GM23338 (cell line): ENCODE measurements around the gene LIMCH1. TPM values are rescaled to one million over a fixed set of nuclear protein-coding genes. Genes with fewer than 3 reads are reported as not detected.

Experiments
- ATAC-seq: fragments of 200-7000 bp; cut with Tn5 transposase; 3 replicates; pipeline ENCODE4 v1.9.1; 2020
- DNase-seq: peaks from one replicate; pipeline ENCODE4 v3.0.0-alpha.2; 2015; ENCODE audit warnings: low spot score
- H2AFZ ChIP-seq: fragments of 200-600 bp; sonication (generic); 2 replicates; pipeline ENCODE4 v1.8.0; 2016; ENCODE audit warnings: antibody characterized with exemption, mild to moderate bottlenecking, moderate library complexity
- H3F3A ChIP-seq: fragments of 200-600 bp; sonication (generic); replicated peaks from 2 replicates; pipeline ENCODE4 v1.8.0; 2017; ENCODE audit warnings: antibody characterized with exemption, mixed run types, low read depth
- H3K27ac ChIP-seq: fragments of 200-600 bp; sonication (generic); 2 replicates; pipeline ENCODE4 v1.6.1; 2016; ENCODE audit warnings: low read depth
- H3K27me3 ChIP-seq: fragments of 200-600 bp; sonication (generic); 2 replicates; pipeline ENCODE4 v1.8.0; 2016; ENCODE audit warnings: mild to moderate bottlenecking, mixed run types, moderate library complexity; ENCODE audit not compliant: insufficient read depth
- H3K36me3 ChIP-seq: fragments of 200-600 bp; sonication (generic); 2 replicates; pipeline ENCODE4 v1.8.0; 2016; ENCODE audit warnings: mild to moderate bottlenecking; ENCODE audit not compliant: insufficient read depth
- H3K4me1 ChIP-seq: fragments of 200-600 bp; sonication (generic); 2 replicates; pipeline ENCODE4 v1.8.0; 2016; ENCODE audit warnings: mild to moderate bottlenecking, moderate library complexity; ENCODE audit not compliant: insufficient read depth
- H3K4me2 ChIP-seq: fragments of 200-600 bp; sonication (generic); 2 replicates; pipeline ENCODE4 v1.7.1; 2017; ENCODE audit warnings: mixed run types
- H3K4me3 ChIP-seq: fragments of 200-600 bp; sonication (generic); 2 replicates; pipeline ENCODE4 v1.6.1; 2016; ENCODE audit warnings: mixed run types
- H3K79me2 ChIP-seq: fragments of 200-600 bp; sonication (generic); replicated peaks from 2 replicates; pipeline ENCODE4 v1.8.0; 2017; ENCODE audit warnings: mild to moderate bottlenecking; ENCODE audit not compliant: insufficient read depth
- H3K9me2 ChIP-seq: fragments of 200-600 bp; sonication (generic); 2 replicates; pipeline ENCODE4 v1.8.0; 2017; ENCODE audit not compliant: insufficient read depth
- H4K20me1 ChIP-seq: fragments of 200-600 bp; sonication (generic); replicated peaks from 2 replicates; pipeline ENCODE4 v1.8.0; 2017; ENCODE audit warnings: mild to moderate bottlenecking; ENCODE audit not compliant: insufficient read depth
- H3K27ac Mint-ChIP-seq: 2 replicates; pipeline ENCODE4 v1.8.0; 2020; ENCODE audit warnings: inconsistent platforms, mild to moderate bottlenecking, moderate library complexity, mixed read lengths
- H3K27me3 Mint-ChIP-seq: 3 replicates; pipeline ENCODE4 v1.8.0; 2022; ENCODE audit warnings: low read depth, mild to moderate bottlenecking, moderate library complexity, mixed read lengths, inconsistent platforms; ENCODE audit not compliant: insufficient read depth, poor library complexity
- H3K36me3 Mint-ChIP-seq: 3 replicates; pipeline ENCODE4 v1.8.0; 2021; ENCODE audit warnings: low read depth, mild to moderate bottlenecking, inconsistent platforms, moderate library complexity, mixed read lengths
- H3K4me1 Mint-ChIP-seq: 3 replicates; pipeline ENCODE4 v1.8.0; 2020; ENCODE audit warnings: mild to moderate bottlenecking, inconsistent platforms, mixed read lengths
- H3K4me3 Mint-ChIP-seq: 3 replicates; pipeline ENCODE4 v1.8.0; 2021; ENCODE audit warnings: moderate library complexity, mild to moderate bottlenecking, inconsistent platforms, mixed read lengths
- H3K9me3 Mint-ChIP-seq: 3 replicates; pipeline ENCODE4 v1.8.0; 2020; ENCODE audit warnings: moderate library complexity, mild to moderate bottlenecking, inconsistent platforms, mixed read lengths
- CTCF ChIP-seq, 2 experiments: fragments of 200-600 bp in 1 of 2; sonication (generic) in 1 of 2; conservative IDR thresholded peaks; 2 replicates each; pipeline versions ENCODE4 v1.5.1 to v1.6.1; 2016 to 2017; ENCODE audit warnings: antibody characterized with exemption in 2 of 2, low read depth in 2 of 2, mild to moderate bottlenecking in 2 of 2, moderate library complexity in 1 of 2
- ETS1 ChIP-seq: IDR thresholded peaks from 2 replicates; pipeline ENCODE4 v1.6.1; 2016; ENCODE audit warnings: antibody characterized with exemption
- NANOG ChIP-seq: IDR thresholded peaks from 2 replicates; pipeline ENCODE4 v1.6.1; 2016; ENCODE audit warnings: antibody characterized with exemption, borderline replicate concordance
- REST ChIP-seq: IDR thresholded peaks from one replicate; pipeline ENCODE4 v1.6.1; 2018; ENCODE audit warnings: antibody characterized with exemption; ENCODE audit not compliant: unreplicated experiment
- ZNF331 ChIP-seq: fragments of 250-450 bp; sonication (Bioruptor Pico); IDR thresholded peaks from 2 replicates; pipeline ENCODE4 v1.5.0; 2020; ENCODE audit warnings: low read depth, mild to moderate bottlenecking, moderate library complexity
- ZNF462 ChIP-seq: fragments of 250-450 bp; sonication (Bioruptor Pico); IDR thresholded peaks from 2 replicates; pipeline ENCODE4 v1.5.0; 2020; ENCODE audit warnings: mild to moderate bottlenecking, moderate library complexity
- polyA plus RNA-seq: library from polyadenylated mRNA; unstranded; fragments of >200 nt; fragmentation: Nextera tagmentation; extraction: Ambion mirVana; gene quantifications from 2 replicates; pipeline ENCODE4 v1.2.1, GENCODE V29; 2016
- total RNA-seq: library from RNA; depleted of rRNA; stranded (reverse); fragments of >200 nt; shearing (Covaris generic); gene quantifications from 2 replicates; pipeline ENCODE4 v1.2.3, GENCODE V29; 2014

Gene LIMCH1
- total and polyA plus RNA-seq, 2 experiments from 2014 or later, result 1.5 TPM

- peaks cover 3% of the 10 kb centered on the region for H3K27me3 Mint-ChIP-seq
- Histone ChIP-seq H3K4me3 (no peak overlapping the region), H2AFZ (no peak overlapping the region), H3K4me1 (no peaks in the 10 kb centered on the region), H3K36me3 (no peaks in the 10 kb centered on the region), H3K27me3 (no peaks in the 10 kb centered on the region), H4K20me1 (no peaks in the 10 kb centered on the region), H3K9me2 (no peaks in the 10 kb centered on the region), H3K79me2 (no peaks in the 10 kb centered on the region), H3K27ac (no peak overlapping the region), H3K4me2 (no peak overlapping the region), H3F3A (no peaks in the 10 kb centered on the region)
- no peaks in the 10 kb centered on the region for H3K36me3 Mint-ChIP-seq
- ATAC-seq (no peak), DNase-seq (no peak)
- H3K4me1 Mint-ChIP-seq, result peaks cover 5% of the 10 kb centered on the region
- H3K9me3 Mint-ChIP-seq, result no peaks in the 10 kb centered on the region
- no peak for TF ChIP-seq CTCF (conservative IDR thresholded peaks at IDR 0.05; ENCODE audit: low read depth in 2 of 2)
- no peak for TF ChIP-seq ETS1
- no peak for TF ChIP-seq ZNF462
- TF ChIP-seq ZNF331 (CRISPR knock-in tag), result no peak
- no peak for TF ChIP-seq NANOG
- TF ChIP-seq REST, result no peak
- no peak overlapping the region for H3K27ac Mint-ChIP-seq
- H3K4me3 Mint-ChIP-seq, result no peak overlapping the region
These were observed 118.1 kb downstream of the LIMCH1 start for GRCh38 chr4:41656106-41656505.
